Stimulated activated CD4-positive, alpha-beta T cell treated with anti-CD3 and anti-CD28 coated beads, Interleukin-15, amount 100 ng/mL, for 1 hour (primary cell): ENCODE results near the gene STARD3.

Experiments used
- DNase-seq, 2 donors: peaks; one replicate each; pipeline ENCODE4 v3.0.0-alpha.2; 2020; ENCODE audit warnings: low read depth in 1 of 2, low spot score in 1 of 2

The STARD3 gene

DNA sequence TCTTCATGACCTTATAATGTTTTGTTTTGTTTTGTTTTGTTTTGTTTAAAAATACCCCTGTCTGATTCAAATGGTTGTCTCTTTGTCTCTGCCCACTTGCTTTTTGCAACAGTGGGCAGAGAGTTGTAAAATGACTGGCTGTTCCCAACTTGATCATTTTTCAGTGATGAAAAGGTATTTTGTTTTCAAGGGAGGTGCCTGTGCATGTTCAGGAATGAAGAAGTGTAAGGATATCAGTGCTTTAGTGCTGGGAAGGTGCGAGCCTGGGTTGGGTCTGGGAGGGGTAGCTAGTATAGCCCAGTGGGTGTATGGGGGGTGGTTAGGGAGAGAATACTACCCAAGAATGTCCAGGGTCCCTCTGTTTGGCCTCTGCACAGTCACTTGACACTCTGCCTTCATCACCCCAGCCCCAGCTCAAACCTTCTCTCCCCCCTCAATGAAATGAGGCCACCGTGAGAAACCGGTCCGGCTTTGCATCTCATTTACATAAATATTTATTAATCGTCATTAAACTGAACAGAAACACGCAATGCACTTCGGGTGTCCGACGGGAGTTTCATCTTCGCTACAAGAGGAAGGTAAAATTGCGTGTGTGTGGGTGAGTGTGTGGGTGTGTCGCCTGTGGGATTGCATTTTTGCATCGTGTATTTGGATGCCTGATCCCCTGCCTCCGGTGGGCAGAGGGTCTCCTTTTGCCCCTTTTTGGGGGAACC is 33.5 kb upstream of the STARD3 start:
- DNase-seq = no peak

DNA sequence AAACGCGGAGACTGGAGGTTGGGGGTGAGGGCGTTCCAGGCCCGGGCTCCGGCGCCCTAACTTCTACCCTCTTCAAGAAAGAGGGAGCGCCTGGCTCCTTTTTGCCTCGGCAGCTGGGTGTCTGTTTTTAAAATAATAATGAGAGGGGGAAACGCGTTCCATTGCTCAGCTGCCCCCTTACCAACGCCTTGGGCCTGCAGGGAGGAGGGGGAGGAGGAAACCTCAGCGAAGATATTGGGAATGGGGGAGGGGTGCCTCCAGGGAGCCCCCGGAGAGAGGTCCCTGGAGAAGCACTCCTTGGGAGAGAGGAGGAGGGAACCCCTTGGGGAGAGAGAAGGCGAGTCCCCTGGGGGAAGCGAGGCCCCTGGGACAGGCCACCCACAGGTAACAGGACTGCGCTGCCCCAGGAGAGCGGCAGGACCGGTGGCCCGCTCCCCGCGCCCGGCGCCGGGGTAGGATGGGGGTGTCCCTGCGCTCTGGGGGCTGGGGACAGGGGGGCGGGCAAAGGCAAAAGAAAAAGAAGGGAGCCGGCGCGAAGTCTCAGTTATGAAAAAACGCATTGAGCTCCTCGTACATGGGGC is 31.9 kb upstream of the STARD3 start:
- DNase-seq = no peak

DNA sequence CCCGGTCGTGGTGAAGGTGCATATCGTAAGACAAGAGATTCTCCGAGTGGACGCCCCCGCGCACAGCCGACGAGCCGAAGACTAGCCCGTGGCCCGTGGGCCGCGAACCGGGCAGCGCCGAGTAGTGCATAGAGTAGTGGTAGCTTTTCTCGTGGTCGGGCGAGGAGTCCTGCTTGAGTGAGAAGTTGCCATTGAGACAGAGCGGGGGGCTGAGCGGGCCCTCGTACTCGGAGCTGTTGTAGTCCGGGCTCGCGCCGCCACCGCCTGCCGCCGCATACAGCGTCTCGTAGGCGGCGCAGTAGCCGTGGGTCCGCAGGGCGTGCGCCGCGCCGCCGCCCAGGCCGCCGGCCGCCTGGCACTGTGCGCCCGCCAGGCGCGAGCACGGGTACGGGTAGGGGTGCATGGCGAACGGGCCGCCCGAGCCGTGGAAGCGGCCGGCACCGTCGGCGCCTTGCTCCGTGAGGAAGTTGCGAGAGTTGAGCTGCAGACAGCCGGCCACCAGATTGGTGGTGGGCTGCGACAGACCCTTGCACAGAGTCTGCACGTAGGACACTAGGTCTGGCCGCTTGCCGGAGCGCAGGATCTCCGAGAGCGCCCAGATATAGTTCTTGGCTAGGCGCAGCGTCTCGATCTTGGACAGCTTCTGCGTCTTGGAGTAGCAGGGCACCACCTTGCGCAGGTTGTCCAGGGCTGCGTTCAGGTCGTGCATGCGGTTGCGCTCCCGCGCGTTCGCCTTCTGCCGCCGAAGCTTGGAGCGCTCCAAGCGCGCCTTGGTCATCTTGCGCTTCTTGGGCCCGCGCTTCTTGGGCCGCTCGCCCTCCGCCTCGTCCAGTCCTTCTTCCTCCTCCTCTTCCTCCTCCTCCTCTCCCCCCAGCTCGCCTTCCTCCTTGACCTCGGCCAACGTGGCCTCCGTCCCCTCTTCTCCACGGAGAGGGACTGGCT is 31.2 kb upstream of the STARD3 start:
- no peak for DNase-seq

DNA sequence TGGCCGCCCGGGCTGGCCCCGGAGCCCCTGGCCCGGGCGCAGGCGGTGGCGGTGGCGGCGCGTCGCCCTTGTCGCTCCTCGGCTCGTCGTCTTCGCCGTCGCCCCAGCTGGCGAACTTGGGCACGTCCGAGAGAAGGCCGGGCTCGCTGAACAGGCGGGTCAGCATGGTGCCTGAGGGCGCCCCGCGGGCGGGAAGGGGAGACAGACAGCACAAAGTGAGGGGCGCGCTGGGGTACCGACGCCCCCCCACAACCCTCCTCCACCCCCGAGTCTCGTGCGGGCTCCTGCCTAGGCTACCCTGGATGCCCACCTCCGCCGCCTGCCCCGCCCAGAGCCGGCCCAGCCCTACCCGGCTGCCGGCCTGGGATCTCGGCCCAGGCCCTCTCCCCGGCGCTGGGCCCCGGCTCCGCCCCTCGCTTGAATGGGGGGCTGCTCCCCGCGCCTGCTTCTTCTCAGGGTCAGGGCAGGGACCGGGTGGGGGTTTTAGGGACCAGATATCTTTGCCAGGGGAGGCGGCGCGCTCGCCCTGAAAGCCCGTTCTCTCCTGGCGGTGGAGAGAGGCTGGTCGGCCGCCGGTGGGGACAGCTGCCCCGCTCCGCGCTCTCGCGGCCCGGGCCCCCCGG is 30.4 kb upstream of the STARD3 start:
- no peak for DNase-seq

DNA sequence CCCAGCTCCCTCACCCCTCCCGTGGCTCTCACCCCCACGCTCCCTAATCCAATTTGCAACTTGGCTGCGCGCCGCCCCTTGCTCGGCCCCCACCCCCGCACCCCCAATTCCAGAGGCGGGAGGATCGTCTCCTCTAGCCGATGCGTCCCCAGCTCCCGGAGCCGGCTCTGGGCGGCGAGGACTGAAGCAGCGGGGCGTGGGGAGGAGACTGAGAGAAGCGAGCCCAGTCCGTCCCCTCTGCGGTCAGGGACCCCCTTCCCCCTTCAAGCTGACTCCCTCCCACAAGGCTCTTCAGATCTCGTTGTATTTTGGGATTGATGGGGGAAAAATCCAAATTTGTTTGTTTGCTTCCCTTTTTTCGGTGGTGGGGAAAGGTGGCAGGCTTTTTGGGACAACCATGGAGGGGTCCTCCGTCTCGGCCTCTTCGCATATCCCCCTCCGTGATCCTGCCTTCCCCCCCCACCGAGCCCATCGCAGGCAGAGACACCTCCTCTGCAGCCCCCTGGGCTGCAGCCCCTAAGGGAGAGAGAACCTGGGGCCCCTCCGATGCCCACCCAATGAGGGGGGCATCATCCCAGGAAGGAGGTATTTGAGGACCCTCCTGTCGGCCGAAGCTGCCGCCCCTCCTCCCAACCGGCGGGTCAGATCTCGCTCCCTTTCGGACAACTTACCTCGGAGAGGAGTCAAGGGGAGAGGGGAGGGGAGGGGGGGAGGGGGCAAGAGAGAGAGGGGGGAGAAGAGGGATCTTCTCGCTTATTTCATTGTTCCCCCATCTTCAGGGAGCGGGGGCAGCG is 29.7 kb upstream of the STARD3 start:
- DNase-seq = no peak

DNA sequence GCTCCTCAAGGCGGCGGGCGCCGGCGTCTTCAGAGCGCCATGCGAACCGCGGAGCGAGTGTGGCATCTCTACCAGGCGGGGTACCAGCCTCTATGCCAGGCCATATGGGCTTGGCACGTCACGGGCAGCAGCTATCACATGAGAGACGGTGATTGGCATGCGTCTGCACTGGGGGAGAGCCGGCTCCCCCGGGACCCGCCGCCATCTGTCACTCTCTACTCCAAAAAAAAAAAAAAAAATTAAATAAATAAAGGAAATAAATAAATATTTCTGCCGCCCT is 29.2 kb upstream of the STARD3 start, which contains the start of gene NEUROD2:
Gene NEUROD2 (minus strand): TSS at position 70 of the 280 bp plus-strand sequence. CDS start 1,321 bp downstream, outside the sequence.
- no peak for DNase-seq

DNA sequence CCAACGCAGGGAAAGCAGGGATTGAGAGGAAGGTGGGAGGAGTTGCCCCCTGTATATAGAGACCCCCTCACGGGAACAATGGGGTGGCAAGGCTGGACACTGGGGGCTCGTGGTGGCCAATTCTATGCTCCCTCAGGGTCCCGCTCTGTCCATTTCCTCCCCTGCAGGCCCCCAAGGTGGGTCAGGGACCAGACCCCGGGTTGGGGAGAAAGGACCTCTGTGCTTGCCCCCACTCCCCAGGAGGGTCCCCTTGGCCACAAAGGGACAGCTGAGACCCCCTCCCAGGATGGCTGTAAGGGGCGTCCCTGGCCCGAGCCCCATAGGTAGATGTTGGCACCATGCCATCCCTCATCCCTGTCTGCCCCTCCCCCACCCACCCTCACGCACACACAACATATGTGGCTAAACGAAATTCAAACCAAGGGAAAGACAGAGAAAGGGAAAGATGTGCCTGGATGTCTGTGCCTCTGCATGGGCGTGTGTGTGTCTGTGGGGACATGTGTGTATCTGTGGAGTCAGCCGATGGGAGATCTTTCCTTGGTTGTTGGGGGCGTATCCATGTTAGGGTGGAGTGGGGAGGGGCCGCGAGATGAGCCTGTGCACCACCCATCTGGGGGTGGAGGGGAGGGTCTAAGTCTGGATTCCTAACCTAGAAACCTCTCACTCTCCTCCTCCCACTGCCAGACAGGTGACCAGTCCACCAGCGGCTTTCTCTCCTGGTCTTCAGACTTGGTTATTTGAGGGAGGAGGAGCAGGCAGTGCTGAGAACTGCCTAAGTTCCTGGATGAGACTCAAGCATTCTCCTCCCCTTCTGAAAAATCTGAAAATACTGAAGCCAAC is 28.6 kb upstream of the STARD3 start:
- no peak for DNase-seq

DNA sequence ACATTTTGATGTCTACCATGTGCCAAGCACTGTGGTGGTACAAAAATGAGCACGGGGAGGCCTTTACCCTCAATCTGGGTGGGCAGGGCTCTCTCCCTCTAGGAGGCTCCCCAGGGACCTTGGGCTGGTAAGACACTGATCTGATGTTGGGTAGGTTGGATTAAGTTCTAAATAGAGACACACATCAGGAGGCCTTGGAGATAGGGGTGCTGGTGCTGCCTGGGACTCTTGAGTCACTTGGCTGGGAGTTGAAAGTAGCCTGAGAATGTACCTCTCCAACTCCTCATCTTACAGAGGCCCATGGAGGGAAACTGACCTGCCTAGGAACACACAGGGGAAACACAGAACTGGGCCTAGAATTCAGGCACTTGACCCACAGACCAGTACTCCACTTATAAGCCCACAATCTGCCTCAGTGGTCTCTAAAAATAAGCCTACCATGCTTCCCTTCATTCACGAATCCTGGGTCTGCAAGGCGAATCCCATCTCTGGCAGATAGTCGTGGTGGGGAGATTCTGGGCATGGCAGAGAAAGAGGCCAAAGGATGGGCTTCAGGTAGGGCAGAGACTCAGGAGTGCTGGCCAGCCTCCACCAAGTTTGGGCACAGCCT is 27.4 kb upstream of the STARD3 start:
- no peak for DNase-seq

DNA sequence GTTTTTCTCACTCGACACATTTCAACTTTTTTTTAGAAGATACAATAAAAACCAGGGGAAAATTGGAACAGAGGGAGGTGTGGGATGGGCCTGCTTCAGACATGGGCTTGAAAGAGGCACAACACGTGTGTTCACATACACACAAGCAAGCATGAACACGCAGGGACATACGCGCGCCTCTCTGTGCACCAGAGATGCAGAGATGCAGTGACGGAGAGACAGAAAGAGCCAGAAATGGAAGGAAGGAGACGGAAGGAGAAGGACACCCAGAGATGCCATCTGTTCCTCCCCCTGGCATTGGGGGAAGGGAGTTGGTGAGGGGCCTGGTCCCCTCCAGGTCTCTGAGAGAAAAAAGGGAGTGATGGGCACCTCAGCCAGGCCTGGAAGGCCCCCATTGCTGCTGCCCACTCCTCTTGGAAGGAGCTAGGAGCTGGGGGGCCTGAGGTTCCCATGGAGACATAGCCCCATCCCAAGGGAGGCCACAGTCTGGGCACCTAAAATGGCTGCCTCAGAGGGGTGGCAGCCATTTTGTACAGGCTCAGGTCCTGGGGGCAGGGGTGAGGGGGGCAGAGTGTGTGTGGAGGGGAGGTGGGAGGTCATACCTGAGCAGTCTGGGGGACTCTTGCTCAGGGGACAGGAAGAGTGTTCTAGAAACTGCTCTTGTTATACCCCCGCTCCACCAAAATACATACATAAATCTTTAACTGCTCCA is 25.4 kb upstream of the STARD3 start:
- DNase-seq = no peak

DNA sequence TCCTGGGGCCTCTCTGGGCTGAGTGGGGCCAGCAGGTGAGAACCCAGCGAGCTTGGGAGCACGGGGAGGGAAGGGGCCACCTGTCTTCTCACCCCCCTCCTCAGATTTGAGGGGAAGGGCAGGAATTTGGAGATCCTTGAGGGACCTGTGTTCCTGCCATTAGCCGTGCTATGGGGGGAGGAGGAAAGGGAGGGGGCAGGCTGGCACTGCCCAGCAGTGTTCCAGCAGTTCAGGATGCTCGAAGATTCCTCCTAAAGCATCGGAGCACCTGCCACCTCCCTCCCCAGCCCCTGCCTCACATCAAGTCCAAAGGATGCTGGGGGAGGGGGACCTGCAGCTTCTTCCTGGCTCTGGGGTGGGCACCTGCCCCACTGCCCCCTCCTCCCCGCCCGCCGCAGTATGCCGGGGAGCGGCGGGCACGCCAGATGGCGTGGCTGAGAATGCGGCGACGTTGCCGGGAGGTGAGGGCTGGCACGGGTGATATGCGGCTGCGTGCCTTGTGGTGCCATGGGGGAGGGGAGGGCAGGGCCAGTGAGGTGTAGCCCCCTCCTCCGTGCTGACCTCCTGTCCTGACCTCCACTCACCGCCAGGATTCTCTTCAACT is 24.6 kb upstream of the STARD3 start:
- DNase-seq = no peak

DNA sequence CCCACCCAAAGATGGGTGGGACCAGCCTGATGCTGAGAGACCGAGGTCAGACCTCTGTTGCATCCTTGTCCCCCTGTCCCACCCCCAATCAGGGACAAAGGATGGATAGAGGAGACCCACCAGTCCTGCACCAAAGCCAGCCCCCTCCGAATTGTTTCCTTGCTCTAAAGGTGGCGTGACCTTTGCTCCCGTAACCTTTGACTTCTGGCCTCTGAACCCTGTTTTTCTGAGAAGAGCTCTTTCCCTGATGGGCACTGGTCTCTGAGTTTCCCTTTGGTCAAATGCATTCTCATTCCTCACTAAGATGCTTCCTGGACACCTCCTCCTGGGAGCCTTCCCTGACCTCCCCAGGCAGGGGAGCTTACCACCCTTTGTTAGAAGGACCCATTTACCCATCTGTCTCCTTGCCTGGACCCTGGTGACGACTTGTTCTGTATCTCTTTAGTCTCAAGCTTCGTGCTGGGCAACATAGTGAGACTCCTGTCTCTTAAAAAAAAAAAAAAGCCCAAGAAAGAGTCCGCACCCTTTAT is 23.9 kb upstream of the STARD3 start:
- no peak for DNase-seq

DNA sequence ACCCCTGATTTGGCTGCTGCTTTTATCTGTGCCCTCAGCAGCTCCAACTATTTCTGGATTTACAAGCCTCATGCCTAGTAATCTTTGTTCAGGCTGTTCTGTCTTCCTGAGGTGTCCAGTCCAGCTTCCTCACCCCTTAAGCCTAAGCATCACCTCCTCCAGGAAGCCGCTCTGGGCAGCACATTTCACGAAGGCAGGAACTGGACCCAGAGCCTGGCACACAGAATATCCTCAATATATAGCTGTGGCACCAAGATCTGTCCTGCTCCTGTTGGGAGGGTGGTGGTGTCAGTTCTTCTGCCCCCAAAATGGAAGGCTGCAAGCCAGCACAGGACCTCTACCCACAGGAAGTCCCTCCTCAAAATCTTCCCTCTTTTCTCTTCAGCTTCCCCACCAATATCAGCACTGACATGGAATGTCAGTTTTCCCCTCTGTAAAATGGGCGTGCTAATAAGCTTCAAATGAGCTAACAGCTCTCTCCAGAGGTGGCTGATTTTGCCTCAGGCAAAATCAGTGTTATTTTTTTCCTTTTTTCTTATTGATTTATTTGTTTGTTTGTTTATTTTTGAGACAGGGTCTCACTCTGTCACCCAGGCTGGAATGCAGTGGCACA is 22.3 kb upstream of the STARD3 start:
- DNase-seq = no peak

DNA sequence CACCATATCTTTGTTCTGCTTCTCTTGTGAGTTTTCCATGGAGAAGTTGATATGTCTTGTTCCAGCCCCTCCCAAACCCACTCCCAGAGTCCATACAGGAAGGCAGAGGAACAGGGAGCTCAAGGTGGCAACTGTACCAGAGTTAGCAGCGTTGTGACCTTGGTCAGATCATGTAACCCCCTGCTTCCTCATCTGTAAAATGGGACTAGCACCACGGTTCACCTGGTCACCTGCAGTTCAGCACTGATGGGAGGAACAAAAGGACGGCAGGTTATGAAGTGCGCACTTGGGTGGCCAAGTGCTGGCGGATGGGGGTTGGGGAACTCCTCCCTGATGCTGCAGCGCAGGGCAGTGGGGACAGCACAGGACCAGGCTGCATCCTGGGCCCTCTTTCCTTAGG is 21.5 kb upstream of the STARD3 start:
- no peak for DNase-seq

DNA sequence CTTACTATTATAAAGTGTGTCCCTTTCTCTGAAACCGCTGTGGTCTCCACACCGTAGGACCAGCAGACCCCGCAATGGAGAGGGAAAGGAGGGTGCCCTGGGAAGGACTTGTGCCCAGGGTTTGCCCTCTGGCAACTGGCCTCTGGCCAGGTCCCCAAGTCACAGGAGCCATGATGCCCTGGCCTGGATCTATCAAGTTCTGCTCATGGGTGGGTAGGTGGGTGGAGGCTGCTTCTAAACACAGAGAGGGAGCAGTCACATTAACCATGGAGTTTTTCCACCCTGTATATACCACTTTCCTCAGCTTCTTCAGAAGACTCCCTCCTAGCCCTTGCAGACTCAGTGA is 19.9 kb upstream of the STARD3 start:
- no peak for DNase-seq

DNA sequence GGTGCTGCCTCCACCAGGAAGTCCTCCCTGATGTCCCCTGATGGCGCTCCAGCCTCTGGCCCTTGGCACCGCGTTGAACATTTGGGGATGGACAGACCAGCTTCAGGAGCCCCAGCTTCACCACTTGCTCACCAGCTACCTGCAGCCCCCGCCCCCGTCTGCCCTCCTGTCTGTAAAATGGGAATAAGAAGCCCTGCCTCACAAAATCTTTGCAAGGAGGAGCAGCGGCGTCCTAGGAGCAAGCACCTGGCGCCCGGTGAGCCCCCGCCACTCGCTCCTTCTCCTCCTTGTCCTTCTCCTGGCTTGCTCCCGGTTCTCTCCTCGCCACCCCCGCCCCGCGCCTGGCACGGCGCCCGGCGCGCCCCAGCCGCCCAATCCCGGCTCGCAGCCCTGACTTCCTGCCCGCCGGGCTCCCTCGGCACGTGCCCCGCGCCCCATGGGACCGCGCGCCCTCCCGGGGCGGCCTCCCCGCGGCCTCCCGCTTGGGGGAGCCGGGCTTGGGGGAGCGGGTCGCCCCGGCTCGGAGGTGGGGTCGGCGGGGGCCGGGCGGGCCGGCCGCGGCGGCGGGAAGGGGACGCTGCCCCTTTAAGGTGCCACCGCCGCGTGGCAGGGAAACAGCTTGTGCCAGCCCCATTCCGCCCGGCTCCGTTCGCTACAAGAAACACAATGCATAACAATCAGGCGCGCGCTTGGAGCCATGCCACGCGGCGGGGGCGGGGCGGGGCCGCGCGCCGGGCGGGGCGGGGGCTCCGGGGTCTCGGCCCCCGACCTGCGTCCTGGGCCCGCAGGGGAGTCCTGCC is 19.3 kb upstream of the STARD3 start:
- peak; percentile 19 to 44 for DNase-seq

DNA sequence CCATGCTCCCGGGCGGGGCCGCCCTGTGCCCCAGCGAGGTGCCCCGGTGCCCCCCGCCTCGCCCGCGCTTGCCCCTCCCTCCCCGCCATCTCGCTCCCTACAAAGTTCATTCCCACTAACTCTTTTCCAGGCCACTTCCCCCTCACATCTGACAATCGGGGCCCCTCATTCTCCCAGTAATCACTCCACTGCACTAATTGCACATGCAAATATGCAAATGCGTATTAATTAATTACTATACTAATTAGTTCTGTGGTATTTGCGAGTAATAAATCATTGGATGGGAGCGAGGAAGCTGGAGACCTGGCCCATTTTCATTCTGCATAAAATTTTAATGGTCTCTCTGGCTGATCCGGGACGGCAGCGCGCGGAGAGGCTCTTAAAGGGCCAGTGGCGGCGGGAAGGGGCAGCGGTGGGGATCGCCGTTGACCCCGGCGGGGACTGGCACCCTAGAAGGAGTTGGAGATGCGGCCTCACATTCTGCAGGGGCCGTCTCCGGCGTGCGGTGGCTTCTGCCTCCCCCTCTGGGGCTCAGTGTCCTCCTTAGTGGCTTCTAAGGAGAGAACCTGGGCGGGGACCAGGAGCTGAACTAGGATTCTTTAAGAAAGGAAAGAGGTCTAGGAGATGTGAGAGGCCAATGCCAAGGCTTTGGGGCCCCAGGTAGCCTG is 18.6 kb upstream of the STARD3 start:
- no peak for DNase-seq
